Left ventricle myocardium inferior (tissue), 1 donor: Measurements from ENCODE around the gene C2CD4C. TPM values are rescaled to one million over a fixed set of nuclear protein-coding genes. Genes with fewer than 3 reads are reported as not detected.

Source experiments
- DNase-seq: peaks from one replicate; pipeline ENCODE4 v3.0.0-alpha.2; 2020
- H3K27ac ChIP-seq: fragments of 200-600 bp; replicated peaks from 2 replicates; pipeline ENCODE4 v1.8.0; 2021
- H3K27me3 ChIP-seq: fragments of 200-600 bp; 2 replicates; pipeline ENCODE4 v1.8.0; 2021; ENCODE audit warnings: low read depth
- H3K36me3 ChIP-seq: fragments of 200-600 bp; 2 replicates; pipeline ENCODE4 v1.8.0; 2021
- H3K4me1 ChIP-seq: fragments of 200-600 bp; 2 replicates; pipeline ENCODE4 v1.8.0; 2021
- H3K4me3 ChIP-seq: fragments of 200-600 bp; 2 replicates; pipeline ENCODE4 v1.8.0; 2021; ENCODE audit warnings: mild to moderate bottlenecking, moderate library complexity
- H3K9me3 ChIP-seq: fragments of 200-600 bp; replicated peaks from 2 replicates; pipeline ENCODE4 v1.8.0; 2021
- CTCF ChIP-seq: fragments of 200-600 bp; IDR thresholded peaks from 2 replicates; pipeline ENCODE4 v1.8.0; 2021; ENCODE audit warnings: antibody characterized with exemption, mild to moderate bottlenecking, borderline replicate concordance
- intact Hi-C: fragments of 100-400 bp; cut with micrococcal nuclease; formaldehyde crosslinking; loops from one replicate; pipeline ENCODE4 v1.11.0; 2022
- long read RNA-seq: library from polyadenylated mRNA; unstranded; transcript quantifications from one replicate; pipeline ENCODE4 v2.0.0, GENCODE V29; 2021
- total RNA-seq: library from RNA; stranded (reverse); fragmentation: NEBNext Ultra II Directional; extraction: Animal tissue kit (Norgen Biotek cat#: 25700); gene quantifications from one replicate; pipeline ENCODE4 v1.2.1, GENCODE V29; 2021
- donor health status: DM: no; HTN: yes; CAD: no; lungs with severe emphysema.

The C2CD4C gene
- 0.63 TPM for total RNA-seq
- long read RNA-seq, partial matches to known transcripts = 0 of 5 reads
- long read RNA-seq, other reads (novel, unspliced or antisense) = 4 of 5 reads

- no peak for DNase-seq
- Histone ChIP-seq H3K4me1 (peaks cover 32% of the 10 kb centered on the region), H3K27ac (peak within 1 kb of the TSS; percentile 56), H3K36me3 (no peaks in the 10 kb centered on the region), H3K9me3 (no peaks in the 10 kb centered on the region), H3K27me3 (peaks cover 82% of the 10 kb centered on the region), H3K4me3 (peak within 1 kb of the TSS; percentile 74)
- TF ChIP-seq CTCF = no peak
- intact Hi-C loops = no loop called here
Measured at GRCh38 chr19:408902-409515, at the start of gene C2CD4C. TSS of gene C2CD4C (minus strand) at chr19:409147. CDS start at chr19:408361, 786 bp downstream.

DNA sequence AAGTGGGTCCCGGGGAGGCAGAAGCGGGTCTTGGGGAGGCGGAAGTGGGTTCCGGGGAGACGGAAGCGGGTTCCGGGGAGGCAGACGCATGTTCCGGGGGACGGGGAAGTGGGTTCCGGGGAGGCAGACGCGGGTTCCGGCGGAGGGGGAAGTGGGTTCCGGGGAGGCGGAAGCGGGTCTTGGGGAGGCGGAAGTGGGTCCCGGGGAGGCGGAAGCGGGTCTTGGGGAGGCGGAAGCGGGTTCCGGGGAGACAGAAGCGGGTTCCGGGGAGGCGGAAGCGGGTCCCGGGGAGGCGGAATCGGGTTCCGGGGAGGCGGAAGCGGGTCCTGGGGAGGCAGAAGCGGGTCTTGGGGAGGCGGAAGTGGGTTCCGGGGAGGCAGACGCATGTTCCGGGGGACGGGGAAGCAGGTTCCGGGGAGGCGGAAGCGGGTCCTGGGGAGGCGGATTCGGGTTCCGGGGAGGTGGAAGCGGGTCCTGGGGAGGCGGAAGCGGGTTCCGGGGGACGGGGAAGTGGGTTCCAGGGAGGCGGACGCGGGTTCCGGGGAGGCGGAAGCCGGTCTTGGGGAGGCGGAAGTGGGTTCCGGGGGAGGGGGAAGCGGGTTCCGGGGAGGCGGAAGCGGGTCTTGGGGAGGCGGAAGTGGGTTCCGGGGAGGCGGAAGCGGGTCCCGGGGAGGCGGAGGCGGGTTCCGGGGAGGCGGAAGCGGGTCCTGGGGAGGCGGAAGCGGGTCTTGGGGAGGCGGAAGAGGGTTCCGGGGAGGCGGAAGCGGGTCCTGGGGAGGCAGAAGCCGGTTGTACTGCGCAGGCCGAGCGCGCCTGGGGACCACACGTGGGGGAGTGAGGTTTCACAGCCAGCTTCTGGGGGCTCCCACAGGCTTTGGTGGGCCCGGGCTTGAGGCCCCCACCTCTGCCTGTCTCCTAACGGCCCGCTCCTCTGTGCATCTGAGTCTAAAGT is 49.4 kb upstream of the C2CD4C start:
- DNase-seq = no peak
- no peak overlapping the region for H3K4me3 ChIP-seq
- no peak overlapping the region for H3K27ac ChIP-seq
- intact Hi-C loops = no loop called here
- no peaks in the 10 kb centered on the region for H3K27me3 ChIP-seq
- no peaks in the 10 kb centered on the region for H3K9me3 ChIP-seq
- TF ChIP-seq CTCF = no peak
- peaks cover 22% of the 10 kb centered on the region for H3K4me1 ChIP-seq
- H3K36me3 ChIP-seq = peaks cover 10% of the 10 kb centered on the region

GRCh38 chr19:457636-458035 is 48.7 kb upstream of the C2CD4C start:
- H3K9me3 ChIP-seq = no peaks in the 10 kb centered on the region
- no peak for TF ChIP-seq CTCF
- intact Hi-C loops = no loop called here
- DNase-seq = no peak
- peaks cover 10% of the 10 kb centered on the region for H3K36me3 ChIP-seq
- H3K27ac ChIP-seq = no peak overlapping the region
- peaks cover 22% of the 10 kb centered on the region for H3K4me1 ChIP-seq
- no peak overlapping the region for H3K4me3 ChIP-seq
- H3K27me3 ChIP-seq = no peaks in the 10 kb centered on the region

- H3K4me3 ChIP-seq = no peak overlapping the region
- H3K27me3 ChIP-seq = no peaks in the 10 kb centered on the region
- H3K36me3 ChIP-seq = peaks cover 10% of the 10 kb centered on the region
- intact Hi-C loops = no loop called here
- peaks cover 14% of the 10 kb centered on the region for H3K4me1 ChIP-seq
- DNase-seq = no peak
- TF ChIP-seq CTCF = no peak
- H3K9me3 ChIP-seq = no peaks in the 10 kb centered on the region
- no peak overlapping the region for H3K27ac ChIP-seq
Measured at GRCh38 chr19:456547-457110, 47.7 kb upstream of the C2CD4C start.

DNA sequence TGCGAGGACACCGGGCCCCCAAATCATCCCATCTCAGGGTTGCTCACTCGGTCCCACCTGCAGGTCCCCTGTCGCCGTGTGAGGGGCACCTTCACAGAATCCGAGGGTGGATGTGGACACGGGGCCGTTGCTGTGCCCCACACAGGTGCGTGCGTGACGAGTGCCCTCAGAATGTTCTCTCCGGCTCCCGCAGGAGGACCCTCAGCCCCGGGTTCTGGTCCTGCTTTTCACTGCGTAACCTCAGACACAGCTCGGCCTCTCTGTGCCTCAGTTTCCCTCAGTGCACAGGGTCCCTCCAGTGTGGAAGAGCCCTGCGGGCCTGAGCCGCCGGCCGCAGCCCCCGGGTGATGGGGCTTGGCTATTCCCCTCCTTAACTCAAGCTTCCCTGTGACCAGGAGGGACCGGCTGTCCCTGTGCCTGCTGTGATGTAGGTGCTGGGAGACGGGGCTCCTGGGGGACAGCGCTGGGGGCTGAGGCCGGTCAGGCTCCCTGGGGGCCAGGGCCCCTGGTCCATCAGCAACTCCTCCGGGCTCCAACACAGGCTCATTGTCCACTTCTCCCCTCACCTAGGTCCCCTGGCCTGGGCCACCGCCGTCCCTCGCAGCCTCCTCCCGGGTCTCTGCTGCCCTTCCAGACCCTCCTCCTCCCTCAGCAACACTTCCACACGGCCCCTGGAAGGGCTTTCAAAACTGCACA is 47.1 kb upstream of the C2CD4C start:
- H3K27ac ChIP-seq = no peak overlapping the region
- intact Hi-C loops = no loop called here
- TF ChIP-seq CTCF = no peak

More for the DNA sequence above, 47.1 kb upstream of the C2CD4C start:
- H3K27me3 ChIP-seq = no peaks in the 10 kb centered on the region
- H3K4me1 ChIP-seq = peaks cover 8% of the 10 kb centered on the region
- no peak for DNase-seq
- H3K36me3 ChIP-seq = peaks cover 10% of the 10 kb centered on the region
- no peak overlapping the region for H3K4me3 ChIP-seq
- H3K9me3 ChIP-seq = no peaks in the 10 kb centered on the region
